Measurements from ENCODE around the gene LCA5. TPM values are rescaled to one million over a fixed set of nuclear protein-coding genes. Genes with fewer than 3 reads are reported as not detected.

LCA5 gene
- total RNA-seq, 1 donor from 2014 or later = 5.4 TPM

DNA sequence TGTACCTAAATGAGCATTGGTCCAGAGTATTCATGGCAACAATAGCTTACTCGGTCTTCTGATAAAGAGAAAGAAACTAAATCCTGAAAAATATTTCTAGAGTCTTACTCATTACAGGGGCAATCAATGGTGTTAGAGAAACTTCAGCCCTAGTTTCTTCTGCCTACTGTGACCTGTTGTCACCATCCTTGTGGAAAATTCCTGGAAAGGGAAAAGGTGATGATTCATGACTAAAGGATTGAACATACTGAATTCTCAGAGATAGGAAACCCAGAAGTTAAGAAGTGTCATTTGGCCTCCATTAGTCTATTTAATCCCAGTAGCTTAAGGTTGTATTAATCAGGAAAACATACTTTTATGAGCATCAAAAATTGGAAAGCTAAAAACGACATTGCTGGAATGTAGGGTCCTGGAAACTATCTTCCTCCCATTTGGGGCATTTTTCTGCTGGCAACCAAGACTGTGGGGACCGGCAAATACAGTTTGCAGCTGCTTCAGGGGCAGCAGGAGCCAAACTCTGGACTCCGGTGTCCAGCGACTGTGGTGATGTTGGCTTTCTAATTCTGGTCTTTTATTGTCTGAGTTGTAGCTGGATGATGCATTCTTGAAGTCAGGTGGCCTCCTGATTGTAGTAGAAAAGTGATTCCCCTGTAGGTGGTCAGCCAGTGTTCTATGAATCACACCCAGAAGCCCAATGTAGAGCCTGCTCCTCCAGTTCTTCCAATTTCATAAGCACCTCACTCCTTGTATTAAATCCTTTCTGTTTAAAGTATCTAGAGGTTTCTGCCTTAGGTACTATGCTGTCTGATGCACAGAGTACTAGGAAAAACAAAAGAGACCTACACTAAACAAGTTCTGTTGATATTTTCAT lies 67.6 kb downstream of the LCA5 start:
- Histone ChIP-seq H3K27ac (no peak overlapping the region), H3K36me3 (no peaks in the 10 kb centered on the region), H3K27me3 (no peaks in the 10 kb centered on the region), H3K4me1 (no peaks in the 10 kb centered on the region), H3K9me3 (no peaks in the 10 kb centered on the region), H3K4me3 (no peak overlapping the region)
- ATAC-seq (no peak), DNase-seq (no peak)
- TF ChIP-seq, protein P1, sequence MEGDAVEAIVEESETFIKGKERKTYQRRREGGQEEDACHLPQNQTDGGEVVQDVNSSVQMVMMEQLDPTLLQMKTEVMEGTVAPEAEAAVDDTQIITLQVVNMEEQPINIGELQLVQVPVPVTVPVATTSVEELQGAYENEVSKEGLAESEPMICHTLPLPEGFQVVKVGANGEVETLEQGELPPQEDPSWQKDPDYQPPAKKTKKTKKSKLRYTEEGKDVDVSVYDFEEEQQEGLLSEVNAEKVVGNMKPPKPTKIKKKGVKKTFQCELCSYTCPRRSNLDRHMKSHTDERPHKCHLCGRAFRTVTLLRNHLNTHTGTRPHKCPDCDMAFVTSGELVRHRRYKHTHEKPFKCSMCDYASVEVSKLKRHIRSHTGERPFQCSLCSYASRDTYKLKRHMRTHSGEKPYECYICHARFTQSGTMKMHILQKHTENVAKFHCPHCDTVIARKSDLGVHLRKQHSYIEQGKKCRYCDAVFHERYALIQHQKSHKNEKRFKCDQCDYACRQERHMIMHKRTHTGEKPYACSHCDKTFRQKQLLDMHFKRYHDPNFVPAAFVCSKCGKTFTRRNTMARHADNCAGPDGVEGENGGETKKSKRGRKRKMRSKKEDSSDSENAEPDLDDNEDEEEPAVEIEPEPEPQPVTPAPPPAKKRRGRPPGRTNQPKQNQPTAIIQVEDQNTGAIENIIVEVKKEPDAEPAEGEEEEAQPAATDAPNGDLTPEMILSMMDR (IDR thresholded peaks at IDR 0.05) = no peak
- intact Hi-C loops (cut with DNase I) = no loop called here

- Histone ChIP-seq H3K4me1 (no peaks in the 10 kb centered on the region), H3K27me3 (no peaks in the 10 kb centered on the region), H3K36me3 (no peaks in the 10 kb centered on the region), H3K27ac (no peak overlapping the region), H3K9me3 (no peaks in the 10 kb centered on the region), H3K4me3 (no peak overlapping the region)
- TF ChIP-seq, protein P1 (IDR thresholded peaks at IDR 0.05) = no peak
- intact Hi-C loops (cut with DNase I) = no loop called here
- ATAC-seq (peak; percentile 71), DNase-seq (no peak)
These were observed 68.6 kb downstream of the LCA5 start for GRCh38 chr6:79468587-79468986.

DNA sequence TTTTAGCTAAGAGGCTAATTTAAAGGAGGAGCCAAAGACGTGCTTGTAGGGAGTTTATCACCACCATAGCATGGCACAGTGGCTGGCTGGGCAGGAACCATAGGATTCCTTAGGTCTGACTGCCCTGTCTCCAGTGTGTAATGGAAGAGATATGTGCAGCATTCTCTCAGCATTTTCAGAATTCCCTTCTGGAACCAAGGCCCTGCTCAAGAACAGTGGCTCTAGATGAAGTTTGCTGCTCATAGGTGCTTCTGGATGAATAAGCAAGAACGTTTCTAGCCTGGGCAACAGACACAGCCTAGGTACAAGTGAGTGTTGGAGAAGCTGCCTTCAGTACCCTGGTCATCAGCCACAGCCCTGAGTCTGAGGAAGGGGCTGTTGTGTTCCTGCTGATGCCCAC lies 69.1 kb downstream of the LCA5 start:
- ATAC-seq = no peak
- intact Hi-C loops (cut with DNase I) = no loop called here
- H3K27ac ChIP-seq = no peak overlapping the region

DNA sequence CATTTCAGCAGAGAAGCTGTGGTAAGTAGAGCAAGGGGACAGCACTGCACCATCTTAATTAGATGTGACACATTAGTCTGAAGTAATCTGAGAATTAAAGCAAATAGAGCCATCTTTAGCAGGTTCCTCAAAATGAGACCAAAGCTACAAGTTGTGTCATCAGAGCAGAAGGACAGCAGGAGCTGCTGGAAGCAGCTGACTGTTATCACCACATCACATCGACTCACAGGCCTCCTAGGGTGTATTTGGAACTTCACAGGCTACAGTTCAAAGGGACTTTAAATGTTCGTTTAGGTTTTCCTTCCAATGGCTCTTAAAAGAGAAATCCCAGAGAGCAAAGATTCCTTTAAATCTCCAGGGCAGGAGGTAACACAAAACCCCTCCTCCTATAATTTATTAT lies 69.5 kb downstream of the LCA5 start:
- no peaks in the 10 kb centered on the region for H3K4me1 ChIP-seq
- DNase-seq = no peak
- H3K4me3 ChIP-seq = no peak overlapping the region
- intact Hi-C loops (cut with DNase I) = no loop called here
- no peaks in the 10 kb centered on the region for H3K36me3 ChIP-seq
- TF ChIP-seq, protein P1 (IDR thresholded peaks at IDR 0.05) = no peak
- H3K27ac ChIP-seq = no peak overlapping the region
- peak; percentile 55 for ATAC-seq
- H3K27me3 ChIP-seq = no peaks in the 10 kb centered on the region
- H3K9me3 ChIP-seq = no peaks in the 10 kb centered on the region

More for the DNA sequence above, 69.1 kb downstream of the LCA5 start:
- DNase-seq = no peak
- TF ChIP-seq, protein P1 (IDR thresholded peaks at IDR 0.05) = no peak
- Histone ChIP-seq H3K27me3 (no peaks in the 10 kb centered on the region), H3K9me3 (no peaks in the 10 kb centered on the region), H3K4me3 (no peak overlapping the region), H3K36me3 (no peaks in the 10 kb centered on the region), H3K4me1 (no peaks in the 10 kb centered on the region)

GRCh38 chr6:79466207-79466834 lies 70.9 kb downstream of the LCA5 start:
- Histone ChIP-seq H3K4me3 (no peak overlapping the region), H3K27me3 (no peaks in the 10 kb centered on the region), H3K36me3 (no peaks in the 10 kb centered on the region), H3K9me3 (no peaks in the 10 kb centered on the region), H3K4me1 (no peaks in the 10 kb centered on the region), H3K27ac (no peak overlapping the region)
- ATAC-seq = peak; percentile 42
- TF ChIP-seq, protein P1 (IDR thresholded peaks at IDR 0.05) = peak; percentile 60
- intact Hi-C loops (cut with DNase I) = no loop called here
- DNase-seq = no peak
